ENCODE measurements around the gene ZNHIT2. TPM values are rescaled to one million over a fixed set of nuclear protein-coding genes. Genes with fewer than 3 reads are reported as not detected.

The ZNHIT2 gene
- total RNA-seq, 1 experiment from 2014 or later: 27.1 TPM

DNA sequence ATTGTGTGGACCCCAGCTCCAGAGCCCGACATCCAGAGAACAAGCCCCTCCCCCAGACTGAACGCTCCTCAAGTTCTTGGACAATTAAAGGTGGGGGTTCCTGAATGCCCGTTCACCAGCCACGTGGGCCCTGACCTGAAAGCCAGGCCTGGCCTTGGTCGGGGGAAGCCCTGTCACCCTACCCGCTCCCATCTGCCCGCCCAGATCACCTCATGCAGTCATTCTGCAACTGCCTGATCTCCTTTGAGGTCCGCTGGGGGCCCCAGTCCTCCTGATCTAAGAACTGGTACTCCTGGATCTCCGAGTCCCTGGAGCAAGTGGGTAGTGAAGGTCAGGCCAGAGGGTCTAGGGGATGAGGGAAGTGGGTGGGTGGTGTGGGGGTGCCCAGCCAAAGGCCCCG lies 50.1 kb downstream of the ZNHIT2 start:
- CTCF ChIA-PET: no interaction called here

DNA sequence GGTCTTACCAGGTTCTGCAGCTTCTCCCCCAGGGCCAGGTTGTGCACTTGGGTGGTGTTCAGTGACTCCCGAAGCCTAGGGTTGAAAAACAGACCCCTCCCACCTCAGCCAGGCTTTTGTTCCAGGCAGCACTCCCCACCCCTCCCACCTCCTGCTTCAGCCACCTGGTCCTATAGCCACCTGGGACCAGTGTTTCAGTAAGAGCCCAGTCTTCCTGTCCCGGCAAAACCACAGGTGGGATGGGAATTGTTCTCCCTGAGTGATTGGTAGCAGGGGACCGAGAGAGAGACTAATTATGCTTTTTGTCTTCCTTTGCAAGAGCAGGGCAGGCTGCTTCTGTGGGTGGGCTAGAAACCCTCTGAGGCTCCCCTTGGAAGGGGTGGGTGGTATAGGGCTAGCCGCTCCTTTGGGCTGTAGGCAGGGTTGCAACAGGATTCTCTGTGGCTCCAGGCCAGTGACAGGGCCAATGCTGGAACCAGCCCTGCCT lies 50.7 kb downstream of the ZNHIT2 start:
- no peaks in the 10 kb centered on the region for H3K9me3 ChIP-seq (ENCODE audit: control insufficient read depth, insufficient read depth, low read depth, low read length)
- H3K4me3 ChIP-seq (ENCODE audit: low read depth in 2 of 2, low read length in 2 of 2): no peak overlapping the region
- no peak for ATAC-seq
- no peaks in the 10 kb centered on the region for H3K4me1 ChIP-seq (ENCODE audit: control insufficient read depth, insufficient read depth, low read length)
- BruUV-seq (replicated peaks): no TSS peak
- TF ChIP-seq, protein P1, sequence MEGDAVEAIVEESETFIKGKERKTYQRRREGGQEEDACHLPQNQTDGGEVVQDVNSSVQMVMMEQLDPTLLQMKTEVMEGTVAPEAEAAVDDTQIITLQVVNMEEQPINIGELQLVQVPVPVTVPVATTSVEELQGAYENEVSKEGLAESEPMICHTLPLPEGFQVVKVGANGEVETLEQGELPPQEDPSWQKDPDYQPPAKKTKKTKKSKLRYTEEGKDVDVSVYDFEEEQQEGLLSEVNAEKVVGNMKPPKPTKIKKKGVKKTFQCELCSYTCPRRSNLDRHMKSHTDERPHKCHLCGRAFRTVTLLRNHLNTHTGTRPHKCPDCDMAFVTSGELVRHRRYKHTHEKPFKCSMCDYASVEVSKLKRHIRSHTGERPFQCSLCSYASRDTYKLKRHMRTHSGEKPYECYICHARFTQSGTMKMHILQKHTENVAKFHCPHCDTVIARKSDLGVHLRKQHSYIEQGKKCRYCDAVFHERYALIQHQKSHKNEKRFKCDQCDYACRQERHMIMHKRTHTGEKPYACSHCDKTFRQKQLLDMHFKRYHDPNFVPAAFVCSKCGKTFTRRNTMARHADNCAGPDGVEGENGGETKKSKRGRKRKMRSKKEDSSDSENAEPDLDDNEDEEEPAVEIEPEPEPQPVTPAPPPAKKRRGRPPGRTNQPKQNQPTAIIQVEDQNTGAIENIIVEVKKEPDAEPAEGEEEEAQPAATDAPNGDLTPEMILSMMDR (IDR thresholded peaks at IDR 0.05): no peak
- no peak for TF ChIP-seq SIN3A (IDR thresholded peaks at IDR 0.05; ENCODE audit: borderline replicate concordance, insufficient read depth, low read depth, low read length)
- TF ChIP-seq TCF7L2 (IDR thresholded peaks at IDR 0.05; ENCODE audit: low read depth, low read length): no peak
- no peak for TF ChIP-seq POLR2AphosphoS5 (IDR thresholded peaks at IDR 0.05; ENCODE audit: low read depth, low read length)
- TF ChIP-seq, protein P2, sequence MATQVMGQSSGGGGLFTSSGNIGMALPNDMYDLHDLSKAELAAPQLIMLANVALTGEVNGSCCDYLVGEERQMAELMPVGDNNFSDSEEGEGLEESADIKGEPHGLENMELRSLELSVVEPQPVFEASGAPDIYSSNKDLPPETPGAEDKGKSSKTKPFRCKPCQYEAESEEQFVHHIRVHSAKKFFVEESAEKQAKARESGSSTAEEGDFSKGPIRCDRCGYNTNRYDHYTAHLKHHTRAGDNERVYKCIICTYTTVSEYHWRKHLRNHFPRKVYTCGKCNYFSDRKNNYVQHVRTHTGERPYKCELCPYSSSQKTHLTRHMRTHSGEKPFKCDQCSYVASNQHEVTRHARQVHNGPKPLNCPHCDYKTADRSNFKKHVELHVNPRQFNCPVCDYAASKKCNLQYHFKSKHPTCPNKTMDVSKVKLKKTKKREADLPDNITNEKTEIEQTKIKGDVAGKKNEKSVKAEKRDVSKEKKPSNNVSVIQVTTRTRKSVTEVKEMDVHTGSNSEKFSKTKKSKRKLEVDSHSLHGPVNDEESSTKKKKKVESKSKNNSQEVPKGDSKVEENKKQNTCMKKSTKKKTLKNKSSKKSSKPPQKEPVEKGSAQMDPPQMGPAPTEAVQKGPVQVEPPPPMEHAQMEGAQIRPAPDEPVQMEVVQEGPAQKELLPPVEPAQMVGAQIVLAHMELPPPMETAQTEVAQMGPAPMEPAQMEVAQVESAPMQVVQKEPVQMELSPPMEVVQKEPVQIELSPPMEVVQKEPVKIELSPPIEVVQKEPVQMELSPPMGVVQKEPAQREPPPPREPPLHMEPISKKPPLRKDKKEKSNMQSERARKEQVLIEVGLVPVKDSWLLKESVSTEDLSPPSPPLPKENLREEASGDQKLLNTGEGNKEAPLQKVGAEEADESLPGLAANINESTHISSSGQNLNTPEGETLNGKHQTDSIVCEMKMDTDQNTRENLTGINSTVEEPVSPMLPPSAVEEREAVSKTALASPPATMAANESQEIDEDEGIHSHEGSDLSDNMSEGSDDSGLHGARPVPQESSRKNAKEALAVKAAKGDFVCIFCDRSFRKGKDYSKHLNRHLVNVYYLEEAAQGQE (IDR thresholded peaks at IDR 0.05; ENCODE audit: insufficient read depth in 1 of 2, low read depth in 2 of 2, low read length in 1 of 2): no peak
- ChIA-PET POLR2A (no interaction called here), CTCF (no interaction called here)
- no peak for DNase-seq (ENCODE audit: low read depth, low spot score)
- H3K27ac ChIP-seq (ENCODE audit: low read length): no peak overlapping the region
- no peaks in the 10 kb centered on the region for H3K36me3 ChIP-seq (ENCODE audit: control insufficient read depth, insufficient read depth, low read length)
- intact Hi-C loops (cut with micrococcal nuclease; ENCODE audit: unreplicated experiment): no loop called here
- in situ Hi-C loops (cut with HindIII; ENCODE audit: low pct_unique_long_range_greater_than_20kb, low sequenced_read_pairs): no loop called here
- H3K27me3 ChIP-seq (ENCODE audit: control insufficient read depth, insufficient read depth, low read length): no peaks in the 10 kb centered on the region

More for the DNA sequence above, 50.1 kb downstream of the ZNHIT2 start:
- Histone ChIP-seq H3K4me3 (ENCODE audit: low read depth in 2 of 2, low read length in 2 of 2) (no peak overlapping the region), H3K27ac (ENCODE audit: low read length) (no peak overlapping the region), H3K9me3 (ENCODE audit: control insufficient read depth, insufficient read depth, low read depth, low read length) (no peaks in the 10 kb centered on the region), H3K27me3 (ENCODE audit: control insufficient read depth, insufficient read depth, low read length) (no peaks in the 10 kb centered on the region), H3K4me1 (ENCODE audit: control insufficient read depth, insufficient read depth, low read length) (no peaks in the 10 kb centered on the region), H3K36me3 (ENCODE audit: control insufficient read depth, insufficient read depth, low read length) (no peaks in the 10 kb centered on the region)
- TF ChIP-seq POLR2AphosphoS5 (IDR thresholded peaks at IDR 0.05; ENCODE audit: low read depth, low read length): no peak
- no peak for TF ChIP-seq SIN3A (IDR thresholded peaks at IDR 0.05; ENCODE audit: borderline replicate concordance, insufficient read depth, low read depth, low read length)
- TF ChIP-seq, protein P1 (IDR thresholded peaks at IDR 0.05): no peak
- TF ChIP-seq, protein P2 (IDR thresholded peaks at IDR 0.05; ENCODE audit: insufficient read depth in 1 of 2, low read depth in 2 of 2, low read length in 1 of 2): no peak
- TF ChIP-seq TCF7L2 (IDR thresholded peaks at IDR 0.05; ENCODE audit: low read depth, low read length): no peak
- no peak for DNase-seq (ENCODE audit: low read depth, low spot score)
- POLR2A ChIA-PET: no interaction called here
- in situ Hi-C loops (cut with HindIII; ENCODE audit: low pct_unique_long_range_greater_than_20kb, low sequenced_read_pairs) (no loop called here), intact Hi-C loops (cut with micrococcal nuclease; ENCODE audit: unreplicated experiment) (no loop called here)
- ATAC-seq: no peak
- no TSS peak for BruUV-seq (replicated peaks)

Measured in Panc1 (cell line).